Tracheal epithelial cell (primary cell): ENCODE data around the gene METTL3. TPM values are rescaled to one million over a fixed set of nuclear protein-coding genes. Genes with fewer than 3 reads are reported as not detected.

ENCODE experiments used
- total RNA-seq: library from RNA; depleted of rRNA; stranded (reverse); fragments of >200 nt; gene quantifications from 2 replicates; pipeline ENCODE4 v1.2.1, GENCODE V29; 2014

The METTL3 gene
- total RNA-seq, result 61.8 and 71.6 TPM in 2 replicates

GRCh38 chr14:21510735-21511657, at the start of gene METTL3:
Gene METTL3 (minus strand): TSS chr14:21511340. CDS start chr14:21511223, 117 bp downstream.

GRCh38 chr14:21525962-21526671, 15.0 kb upstream of the METTL3 start, which contains the start of gene SALL2:
Gene SALL2 (minus strand): TSS chr14:21526346. CDS start chr14:21526127, 219 bp downstream.

GRCh38 chr14:21476925-21477681, 34.0 kb downstream of the METTL3 start, which contains the start of the genes RAB2B and TOX4:
Gene RAB2B (minus strand): TSS chr14:21476959. CDS start chr14:21476872, 87 bp downstream.
Gene TOX4 (plus strand): TSS chr14:21477195. CDS start chr14:21477279, 84 bp downstream.

GRCh38 chr14:21455912-21456667, 55.0 kb downstream of the METTL3 start, which contains the start of gene CHD8:
Gene CHD8 (minus strand): TSS chr14:21456123. CDS start chr14:21431643, 24,480 bp downstream.

Other genes starting within 250 kb of the METTL3 start
- 740 and 773 TPM in 2 replicates for gene HNRNPC, start 241.9 kb downstream of the METTL3 start, total RNA-seq
- gene RPGRIP1, start 231.3 kb downstream of the METTL3 start, total RNA-seq, result not detected in 2 replicates
- 53.5 and 55.8 TPM in 2 replicates for gene SUPT16H, start 127.3 kb downstream of the METTL3 start, total RNA-seq
- gene CHD8, start 55.2 kb downstream of the METTL3 start, total RNA-seq, result 38.8 and 39.3 TPM in 2 replicates
- 15.3 and 21.0 TPM in 2 replicates for gene RAB2B, start 34.4 kb downstream of the METTL3 start, total RNA-seq
- 22.2 and 25.1 TPM in 2 replicates for gene TOX4, start 34.1 kb downstream of the METTL3 start, total RNA-seq
- gene SALL2, start 15.0 kb upstream of the METTL3 start, total RNA-seq, result 0.85 and 1.2 TPM in 2 replicates
- gene OR10G3, start 68.7 kb upstream of the METTL3 start, total RNA-seq, result not detected in 2 replicates
- not detected in 2 replicates for gene OR10G2, start 123.6 kb upstream of the METTL3 start, total RNA-seq
- gene OR4E2, start 142.5 kb upstream of the METTL3 start, total RNA-seq, result not detected in 2 replicates
- gene OR4E1, start 162.5 kb upstream of the METTL3 start, total RNA-seq, result under 0.01 TPM in 1 of 2 replicates, not detected in the other